GM19397 (cell line): ENCODE results near the gene BICDL2.
"Not testable (repeated sequence)": the region's sequence is repeated elsewhere in the genome, so short reads cannot be mapped to it uniquely, and the experiment has no call there.

ENCODE experiments used
- ATAC-seq: cut with Tn5 transposase; IDR thresholded peaks from one replicate; pipeline ENCODE4 v1.9.1; 2021; ENCODE audit warnings: mild to moderate bottlenecking, moderate library complexity; ENCODE audit not compliant: unreplicated experiment

The BICDL2 gene, protein sequence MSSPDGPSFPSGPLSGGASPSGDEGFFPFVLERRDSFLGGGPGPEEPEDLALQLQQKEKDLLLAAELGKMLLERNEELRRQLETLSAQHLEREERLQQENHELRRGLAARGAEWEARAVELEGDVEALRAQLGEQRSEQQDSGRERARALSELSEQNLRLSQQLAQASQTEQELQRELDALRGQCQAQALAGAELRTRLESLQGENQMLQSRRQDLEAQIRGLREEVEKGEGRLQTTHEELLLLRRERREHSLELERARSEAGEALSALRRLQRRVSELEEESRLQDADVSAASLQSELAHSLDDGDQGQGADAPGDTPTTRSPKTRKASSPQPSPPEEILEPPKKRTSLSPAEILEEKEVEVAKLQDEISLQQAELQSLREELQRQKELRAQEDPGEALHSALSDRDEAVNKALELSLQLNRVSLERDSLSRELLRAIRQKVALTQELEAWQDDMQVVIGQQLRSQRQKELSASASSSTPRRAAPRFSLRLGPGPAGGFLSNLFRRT

DNA sequence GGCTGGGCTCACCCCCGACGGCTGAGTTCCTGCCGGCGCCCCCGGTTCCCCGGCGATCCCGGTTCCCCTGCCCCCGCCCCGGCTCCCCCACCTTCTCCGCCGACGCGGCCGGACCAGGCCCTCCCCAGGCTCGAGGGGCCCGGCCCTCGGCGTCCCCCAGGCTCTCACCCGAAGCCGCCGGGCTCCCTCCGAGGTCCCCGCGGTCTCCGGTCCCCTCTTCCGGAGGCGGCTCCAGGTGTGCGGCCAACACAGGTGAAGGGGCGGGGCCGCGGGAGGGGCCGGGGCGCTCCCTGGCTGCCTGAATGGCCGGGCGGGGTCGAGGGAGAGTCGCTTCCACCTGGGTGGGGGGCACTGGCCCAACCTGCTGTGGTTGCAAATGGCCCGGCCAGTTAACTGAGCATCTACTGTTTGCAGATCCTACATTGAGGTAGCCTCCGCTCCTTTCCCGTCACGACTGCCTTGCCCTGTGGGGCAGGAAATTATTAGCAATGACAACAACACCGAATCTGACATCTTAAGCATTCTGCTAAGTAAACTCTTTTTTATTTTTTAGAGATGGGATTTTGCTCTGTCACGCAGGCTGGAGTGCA lies at the start of gene BICDL2:
Gene BICDL2, minus strand, starts transcription at position 219 of the 590 bp plus-strand sequence. CDS start 1,448 bp downstream, outside the sequence.
- ATAC-seq, result no peak

- no peak for ATAC-seq
Measured at GRCh38 chr16:3085868-3086595, 49.3 kb upstream of the BICDL2 start.

GRCh38 chr16:3084969-3085670 lies 48.4 kb upstream of the BICDL2 start:
- no peak for ATAC-seq

DNA sequence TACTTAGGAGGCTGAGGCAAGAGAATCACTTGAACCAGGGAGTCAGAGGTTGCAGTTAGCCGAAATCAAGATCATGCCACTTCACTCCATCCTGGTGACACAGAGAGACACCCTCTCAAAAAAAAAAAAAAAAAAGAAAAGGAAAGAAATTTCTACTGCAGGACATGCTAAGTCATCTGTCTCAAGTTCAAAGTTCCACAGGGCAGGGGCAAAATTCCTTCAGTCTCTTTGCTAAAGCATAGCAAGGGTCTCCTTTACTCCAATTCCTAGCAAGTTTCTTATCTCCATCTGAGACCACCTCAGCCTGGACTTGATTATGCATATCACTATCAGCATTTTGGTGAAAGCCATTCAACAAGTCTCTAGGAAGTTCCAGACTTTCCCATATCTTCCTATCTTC lies 47.7 kb upstream of the BICDL2 start:
- no peak for ATAC-seq

DNA sequence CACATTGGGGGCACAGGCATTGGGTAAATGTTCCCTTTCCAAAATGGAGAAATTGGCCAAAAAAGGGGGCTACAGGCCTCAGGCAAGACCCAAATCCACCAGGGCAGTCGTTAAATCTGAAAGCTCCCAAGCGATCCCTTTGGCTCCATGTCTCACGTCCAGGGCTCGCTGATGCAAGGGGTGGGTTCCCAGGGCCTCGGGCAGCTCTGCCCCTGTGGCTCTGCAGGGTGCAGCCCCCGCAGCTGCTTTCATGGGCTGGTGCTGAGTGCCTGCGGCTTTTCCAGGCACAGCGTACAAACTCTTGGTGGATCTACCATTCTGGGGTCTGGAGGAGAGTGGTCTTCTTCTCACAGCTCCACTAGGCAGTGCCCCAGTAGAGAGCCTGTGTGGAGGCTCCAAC lies 46.7 kb upstream of the BICDL2 start:
- ATAC-seq, result not testable (repeated sequence)

GRCh38 chr16:3081957-3082356 lies 45.2 kb upstream of the BICDL2 start:
- not testable (repeated sequence) for ATAC-seq

DNA sequence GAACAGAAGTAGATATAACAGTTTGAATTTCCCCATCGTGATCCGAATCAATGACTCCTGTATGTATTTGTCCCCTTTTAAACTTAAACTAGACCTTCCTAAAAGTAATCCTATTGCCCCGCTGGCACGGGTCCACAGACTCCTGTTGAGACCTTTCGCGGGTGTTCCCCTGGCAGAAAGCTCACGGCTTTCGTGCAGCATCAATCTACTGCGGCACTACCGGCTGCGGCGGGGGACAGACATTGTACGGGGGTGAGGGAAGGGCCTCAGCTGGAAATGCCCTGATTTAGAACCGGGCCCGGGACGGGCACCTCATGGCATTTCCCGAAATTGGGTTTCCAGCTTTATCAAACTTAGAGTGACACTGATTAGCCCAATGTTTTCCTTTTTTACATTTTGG lies 43.3 kb upstream of the BICDL2 start:
- ATAC-seq, result no peak

DNA sequence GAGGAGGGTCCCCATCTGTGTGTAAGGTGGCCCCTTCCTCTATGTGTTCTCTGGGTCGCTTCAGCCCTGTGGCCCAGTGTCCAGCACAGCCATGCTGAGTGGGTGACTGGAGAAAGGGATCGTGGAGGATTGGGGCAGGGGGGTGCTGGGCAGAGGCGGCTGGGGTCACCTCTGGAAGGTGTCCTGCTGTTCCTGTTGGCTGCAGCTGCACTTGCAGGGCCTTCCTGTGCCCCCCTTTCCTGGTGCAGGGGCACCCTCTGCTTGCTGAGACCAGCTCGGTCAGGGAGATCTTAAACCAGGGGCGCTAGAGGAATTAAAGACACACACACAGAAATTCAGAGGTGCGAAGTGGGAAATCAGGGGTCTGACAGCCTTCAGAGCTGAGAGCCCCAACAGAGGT lies 39.8 kb upstream of the BICDL2 start:
- ATAC-seq, result no peak

DNA sequence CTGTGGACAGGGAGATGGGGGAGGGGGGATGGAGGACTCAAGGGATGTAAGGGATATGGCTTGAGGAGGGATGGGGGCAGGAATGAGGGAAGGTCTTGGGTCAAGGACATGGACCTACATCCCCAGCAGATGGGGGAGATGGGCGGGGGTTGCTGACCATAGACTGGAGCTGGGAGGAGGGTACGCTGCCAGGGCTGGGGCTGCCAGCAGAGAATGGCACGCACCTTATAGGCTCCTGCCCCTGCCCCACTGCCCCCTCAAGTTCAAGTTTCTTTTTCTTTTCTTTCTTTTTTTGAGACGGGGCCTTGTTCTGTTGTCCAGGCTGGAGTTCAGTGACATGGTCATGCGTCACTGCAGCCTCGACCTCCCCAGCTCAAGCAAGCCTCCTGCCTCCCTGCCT lies 39.2 kb upstream of the BICDL2 start:
- not testable (repeated sequence) for ATAC-seq

DNA sequence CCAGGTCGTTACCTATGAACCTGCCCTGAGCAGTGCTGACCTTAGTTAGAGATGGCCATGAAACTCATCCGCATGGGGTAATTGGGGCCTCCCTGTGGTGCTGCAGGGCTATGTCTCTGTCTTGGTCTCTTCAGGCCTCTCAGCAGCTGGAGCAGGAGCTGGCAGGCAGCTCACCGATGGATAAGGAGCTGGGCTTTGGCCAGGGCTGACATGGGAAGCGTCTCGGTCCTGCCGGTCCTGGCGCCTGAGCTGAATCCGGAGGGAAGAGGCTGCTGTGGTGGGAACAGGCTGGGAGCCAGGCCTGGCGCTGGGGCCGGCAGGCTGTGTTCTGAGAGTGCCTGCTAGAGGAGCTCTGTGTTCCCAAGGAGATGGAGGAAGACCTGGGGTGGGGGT lies 38.8 kb upstream of the BICDL2 start:
- ATAC-seq, result no peak

DNA sequence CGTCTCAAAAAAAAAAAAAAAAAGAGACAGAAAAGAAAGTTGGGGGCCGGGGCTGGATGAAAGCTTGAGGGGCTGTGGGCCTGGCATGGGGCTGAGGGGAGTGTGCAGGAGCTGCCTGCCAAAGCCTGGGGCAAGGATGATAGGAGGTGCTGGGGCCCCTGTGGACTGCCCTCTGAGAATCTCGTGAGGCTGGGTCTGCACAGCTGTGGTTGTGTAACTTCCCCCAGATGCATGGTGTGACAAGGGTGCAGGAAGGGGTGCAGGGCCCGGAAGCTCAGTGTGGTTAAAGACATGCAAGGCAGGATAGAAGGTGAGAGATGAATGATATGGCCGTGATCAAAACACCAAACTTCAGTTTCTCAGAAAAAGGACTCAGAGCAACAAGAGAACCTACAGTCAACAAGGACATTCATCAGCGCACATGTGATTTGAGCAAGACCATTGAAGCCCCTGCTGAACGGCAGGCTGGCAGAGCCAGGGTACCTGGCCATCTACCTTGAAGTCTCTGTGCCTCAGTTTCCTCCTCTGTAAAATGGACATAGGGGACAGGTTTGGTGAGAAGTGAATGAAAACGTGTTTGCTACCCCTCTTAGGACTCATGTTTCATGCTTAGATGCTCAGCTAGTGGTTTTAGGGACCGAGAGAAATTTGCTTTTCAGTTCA lies 38.2 kb upstream of the BICDL2 start:
- ATAC-seq, result peak; percentile 59

- no peak for ATAC-seq
Measured at GRCh38 chr16:3073448-3073847, 36.7 kb upstream of the BICDL2 start.

- not testable (repeated sequence) for ATAC-seq
Measured at GRCh38 chr16:3072576-3073263, 36.0 kb upstream of the BICDL2 start.

GRCh38 chr16:3072148-3072547 lies 35.4 kb upstream of the BICDL2 start:
- not testable (repeated sequence) for ATAC-seq

DNA sequence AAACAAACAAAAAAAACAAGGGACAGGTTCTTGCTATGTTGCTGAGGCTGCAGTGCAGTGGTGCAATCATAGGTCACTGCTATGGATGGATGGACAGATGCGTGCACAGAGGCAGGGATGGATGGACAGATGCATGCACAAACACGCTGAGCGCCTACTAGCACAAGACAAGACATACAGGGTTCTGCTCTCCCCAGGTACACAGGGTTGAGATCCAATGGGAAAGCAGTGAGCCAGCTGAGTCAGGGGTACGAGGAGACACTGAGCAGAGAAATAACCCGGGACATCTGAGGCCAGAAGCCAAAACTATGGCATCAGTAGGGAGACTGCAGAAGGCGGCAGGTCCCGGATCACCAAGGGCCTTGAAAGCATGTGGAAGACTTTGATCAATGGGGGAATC lies 34.9 kb upstream of the BICDL2 start:
- ATAC-seq, result no peak

GRCh38 chr16:3070608-3071111 lies 33.9 kb upstream of the BICDL2 start:
- ATAC-seq, result no peak

- not testable (repeated sequence) for ATAC-seq
Measured at GRCh38 chr16:3069146-3069545, 32.4 kb upstream of the BICDL2 start.

DNA sequence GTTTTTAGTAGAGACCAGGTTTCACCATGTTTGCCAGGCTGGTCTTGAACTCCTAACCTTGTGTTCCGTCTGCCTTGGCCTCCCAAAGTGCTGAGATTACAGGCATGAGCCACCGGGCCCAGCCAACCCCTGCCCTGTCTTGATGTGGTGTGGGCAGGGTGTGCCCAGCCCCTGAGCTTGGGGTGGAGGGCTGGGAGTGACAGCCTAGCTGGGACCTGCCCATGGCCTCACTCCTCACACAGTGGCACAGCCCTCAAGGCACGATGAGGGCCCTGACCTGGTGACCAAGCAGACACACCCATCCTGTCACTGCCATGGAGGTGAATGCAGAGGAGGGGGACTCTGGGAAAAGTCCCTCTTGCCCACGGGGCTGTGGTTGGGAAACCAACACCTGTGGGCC lies 31.7 kb upstream of the BICDL2 start:
- ATAC-seq, result no peak

- ATAC-seq, result no peak
Measured at GRCh38 chr16:3066440-3066748, 29.6 kb upstream of the BICDL2 start.
